GM12878 (cell line): Measurements from ENCODE around the gene SETD6. TPM values are rescaled to one million over a fixed set of nuclear protein-coding genes. Genes with fewer than 3 reads are reported as not detected.

ENCODE experiments used
- ATAC-seq: fragments of 200-7000 bp; cut with Tn5 transposase; 3 replicates; pipeline ENCODE4 v1.9.1; 2020; ENCODE audit warnings: mild to moderate bottlenecking, moderate library complexity
- BruUV-seq: library from RNA; stranded (reverse); fragments of 400-500 nt; replicated peaks from 2 replicates; lab custom pipeline; 2021; lab: Mats Ljungman, UMichigan
- CTCF ChIA-PET: fragments of 300-600 bp; sonication (Branson Sonifier 250); formaldehyde crosslinking; extraction: SDS; loops from one replicate; lab custom pipeline; 2021; ENCODE audit warnings: inconsistent platforms; lab: Yijun Ruan, JAX
- POLR2A ChIA-PET: fragments of 350-600 bp; formaldehyde crosslinking; extraction: SDS; loops from one replicate; lab custom pipeline; 2021; ENCODE audit warnings: inconsistent platforms; lab: Charles Lee
- RAD21 ChIA-PET: fragments of 300-600 bp; sonication (Branson Sonifier 250); formaldehyde crosslinking; loops from one replicate; lab custom pipeline; 2023; ENCODE audit warnings: antibody characterized with exemption; ENCODE audit not compliant: unreplicated experiment; lab: Charles Lee
- SMC1A ChIA-PET: fragments of 300-600 bp; sonication (Branson Sonifier 250); formaldehyde crosslinking; loops from one replicate; lab custom pipeline; 2023; ENCODE audit not compliant: unreplicated experiment, uncharacterized antibody; lab: Charles Lee
- DNase-seq: peaks from one replicate; pipeline ENCODE4 v3.0.0-alpha.2; 2011; ENCODE audit warnings: low read depth, low spot score
- FAIRE-seq: peaks from 3 replicates; lab custom pipeline; 2011; peaks lifted over from hg19 to GRCh38; lab: Jason Lieb, UNC
- H2AFZ ChIP-seq: 2 replicates; pipeline ENCODE4 v1.6.0; 2011; ENCODE audit warnings: low read depth, low read length, control low read depth; ENCODE audit not compliant: control insufficient read depth
- H3K27ac ChIP-seq: 2 replicates; pipeline ENCODE4 v1.5.1; 2011; ENCODE audit warnings: control low read depth; ENCODE audit not compliant: control insufficient read depth, insufficient read depth
- H3K27me3 ChIP-seq, 2 experiments: replicated peaks in 1 of 2; 2 replicates each; pipeline versions ENCODE4 v1.6.0 to v1.6.1; 2011; ENCODE audit warnings: low read length in 1 of 2; ENCODE audit not compliant: control insufficient read depth in 2 of 2, insufficient read depth in 2 of 2
- H3K36me3 ChIP-seq, 2 experiments: 2 replicates each; pipeline ENCODE4 v1.5.1; 2011; ENCODE audit warnings: low read length in 1 of 2; ENCODE audit not compliant: control insufficient read depth in 2 of 2, insufficient read depth in 2 of 2
- H3K4me1 ChIP-seq: 2 replicates; pipeline ENCODE4 v1.6.1; 2011; ENCODE audit warnings: mild to moderate bottlenecking, low read length, moderate library complexity, mixed read lengths; ENCODE audit not compliant: control insufficient read depth, insufficient read depth
- H3K4me2 ChIP-seq: 2 replicates; pipeline ENCODE4 v1.6.0; 2011; ENCODE audit warnings: control low read depth; ENCODE audit not compliant: control insufficient read depth, insufficient read depth
- H3K4me3 ChIP-seq: fragments of 200-600 bp; sonication (generic); 2 replicates; pipeline ENCODE4 v1.5.1; 2016
- H3K79me2 ChIP-seq: 2 replicates; pipeline ENCODE4 v1.6.0; 2011; ENCODE audit warnings: low read length; ENCODE audit not compliant: control insufficient read depth, insufficient read depth
- H3K9ac ChIP-seq: 2 replicates; pipeline ENCODE4 v1.8.0; 2011; ENCODE audit warnings: low read length, control low read depth, mixed read lengths; ENCODE audit not compliant: control insufficient read depth, insufficient read depth
- H3K9me3 ChIP-seq: replicated peaks from 3 replicates; pipeline ENCODE4 v1.5.1; 2011; ENCODE audit warnings: mild to moderate bottlenecking, low read length; ENCODE audit not compliant: control insufficient read depth, insufficient read depth
- H4K20me1 ChIP-seq: 2 replicates; pipeline ENCODE4 v1.6.0; 2011; ENCODE audit not compliant: control insufficient read depth, insufficient read depth
- ATF7 ChIP-seq: fragments of 450-650 bp; IDR thresholded peaks from 2 replicates; pipeline ENCODE4 v1.6.1; 2016; ENCODE audit warnings: low read depth, mild to moderate bottlenecking
- BMI1 ChIP-seq: fragments of 450-650 bp; IDR thresholded peaks from 2 replicates; pipeline ENCODE4 v1.6.1; 2016; ENCODE audit warnings: mild to moderate bottlenecking, moderate library complexity, borderline replicate concordance
- CEBPZ ChIP-seq: fragments of 150-350 bp; IDR thresholded peaks from 2 replicates; pipeline ENCODE4 v1.6.1; 2016; ENCODE audit warnings: low read depth, low read length
- CHD2 ChIP-seq: IDR thresholded peaks from 2 replicates; pipeline ENCODE4 v1.6.1; 2011; ENCODE audit warnings: low read depth, low read length, improper control_type of control experiment, borderline replicate concordance
- E2F4 ChIP-seq: IDR thresholded peaks from 2 replicates; pipeline ENCODE4 v1.6.1; 2012; ENCODE audit warnings: low read depth, low read length, improper control_type of control experiment
- HDAC2 ChIP-seq: fragments of 200-600 bp; sonication (generic); IDR thresholded peaks from 2 replicates; pipeline ENCODE4 v1.6.1; 2017
- MEF2B ChIP-seq: fragments of 450-650 bp; IDR thresholded peaks from 2 replicates; pipeline ENCODE4 v1.6.1; 2018; ENCODE audit warnings: mild to moderate bottlenecking, moderate library complexity; ENCODE audit not compliant: partially characterized antibody, poor library complexity, severe bottlenecking
- MTA3 ChIP-seq: IDR thresholded peaks from 2 replicates; pipeline ENCODE4 v1.6.1; 2012; ENCODE audit warnings: low read length, inconsistent platforms, borderline replicate concordance
- NR2C1 ChIP-seq: fragments of 450-650 bp; IDR thresholded peaks from 2 replicates; pipeline ENCODE4 v1.6.1; 2017; ENCODE audit warnings: antibody characterized with exemption, mild to moderate bottlenecking, moderate library complexity
- POLR2AphosphoS2 ChIP-seq: IDR thresholded peaks from 2 replicates; pipeline ENCODE4 v1.6.1; 2011; ENCODE audit warnings: low read depth, mild to moderate bottlenecking, low read length, improper control_type of control experiment, moderate library complexity
- POU2F2 ChIP-seq: IDR thresholded peaks from 3 replicates; pipeline ENCODE4 v1.6.1; 2011; ENCODE audit warnings: low read depth, mild to moderate bottlenecking, low read length, borderline replicate concordance
- RFX5 ChIP-seq: IDR thresholded peaks from 2 replicates; pipeline ENCODE4 v1.6.1; 2011; ENCODE audit warnings: low read depth, low read length, improper control_type of control experiment
- whole genome bisulfite sequencing: methylation state at CpG from one replicate; pipeline ENCODE4 v1.1.6; 2016; ENCODE audit warnings: low lambda C conversion rate; ENCODE audit not compliant: insufficient replicate concordance, insufficient coverage; ENCODE audit errors: missing lambda C conversion rate; 5-methylcytosine and 5-hydroxymethylcytosine counted together
- in situ Hi-C: fragments of 300-500 bp; cut with MboI; formaldehyde crosslinking; loops from 9 replicates; pipeline ENCODE4 v1.14.3; 2018; ENCODE audit warnings: mixed read lengths
- intact Hi-C: fragments of 100-400 bp; cut with micrococcal nuclease; formaldehyde crosslinking; loops from one replicate; pipeline ENCODE4 v1.14.2; 2022; ENCODE audit not compliant: unreplicated experiment
- polyA plus RNA-seq, 11 experiments: library from polyadenylated mRNA; depleted of rRNA in 4 of 11; unstranded in 6 of 11; stranded (reverse) in 5 of 11; fragments of >200 nt; fragmentation: Nextera tagmentation in 4 of 11; fragmentation: Illumina TruSeq in 1 of 11; extraction: Ambion mirVana in 4 of 11; extraction: Trizol in 1 of 11; gene quantifications; 1 replicate in 1 of 11; 2 replicates in 10 of 11; pipeline versions ENCODE4 v1.2.1 to v1.2.3, GENCODE V29; 2011 to 2016; ENCODE audit warnings: inconsistent platforms in 2 of 11, missing spikeins in 2 of 11, low read depth in 1 of 11
- total RNA-seq, 4 experiments: library from RNA; depleted of rRNA in 3 of 4; stranded (reverse); fragments of >200 nt in 3 of 4; fragmentation: Illumina TruSeq in 1 of 4; extraction: Trizol in 1 of 4; gene quantifications; 2 replicates each; pipeline versions ENCODE4 v1.2.1 to v1.2.3, GENCODE V29; 2013 to 2021
- TF ChIP-seq, protein P1 (sequence below): fragments of 150-350 bp; IDR thresholded peaks from 2 replicates; pipeline ENCODE4 v1.6.1; 2014; ENCODE audit warnings: mild to moderate bottlenecking, low read depth, low read length
- TF ChIP-seq, protein P2 (sequence below): IDR thresholded peaks from 2 replicates; pipeline ENCODE4 v1.6.1; 2012; ENCODE audit warnings: improper control_type of control experiment, low read depth, low read length; ENCODE audit not compliant: insufficient replicate concordance

Gene SETD6
- total and polyA plus RNA-seq, 10 of the 15 experiments (the other 5 are each of a cell fraction or from before 2014, with no cell fraction given), result 8.2 to 23.8 (median 16.2) TPM

- ChIA-PET RAD21 (no interaction called here), CTCF (no interaction called here), SMC1A (interaction anchor here (0.6 to 1.2 kb wide), 2 partner anchors 105 to 253 kb away, joined by 3 read pairs; no protein-coding TSS in a partner anchor), POLR2A (no interaction called here)
- intact Hi-C loops (no loop called here), in situ Hi-C loops (no loop called here)
- H3K4me3 ChIP-seq, result no peak overlapping the region
- no peaks in the 10 kb centered on the region for H3K9me3 ChIP-seq
- H3K79me2 ChIP-seq, result no peaks in the 10 kb centered on the region
- H2AFZ ChIP-seq, result no peak overlapping the region
- H3K9ac ChIP-seq, result no peak overlapping the region
- H3K4me1 ChIP-seq, result no peaks in the 10 kb centered on the region
- WGBS, result 25% methylated on average over 9 of the region's 9 CpGs
- no peak overlapping the region for H3K4me2 ChIP-seq
- no peak for ATAC-seq
- DNase-seq, result no peak
- no peak overlapping the region for H3K27ac ChIP-seq
- H3K27me3 ChIP-seq, result peaks cover 0 to 4% of the 10 kb centered on the region in 2 experiments; a peak in 2 of 4 replicates
- no peaks in the 10 kb centered on the region for H3K36me3 ChIP-seq
- H4K20me1 ChIP-seq, result no peaks in the 10 kb centered on the region
- no peak for FAIRE-seq
- no TSS peak for BruUV-seq
- no peak for TF ChIP-seq POLR2AphosphoS2
- no peak for TF ChIP-seq CHD2
- TF ChIP-seq, protein P1, sequence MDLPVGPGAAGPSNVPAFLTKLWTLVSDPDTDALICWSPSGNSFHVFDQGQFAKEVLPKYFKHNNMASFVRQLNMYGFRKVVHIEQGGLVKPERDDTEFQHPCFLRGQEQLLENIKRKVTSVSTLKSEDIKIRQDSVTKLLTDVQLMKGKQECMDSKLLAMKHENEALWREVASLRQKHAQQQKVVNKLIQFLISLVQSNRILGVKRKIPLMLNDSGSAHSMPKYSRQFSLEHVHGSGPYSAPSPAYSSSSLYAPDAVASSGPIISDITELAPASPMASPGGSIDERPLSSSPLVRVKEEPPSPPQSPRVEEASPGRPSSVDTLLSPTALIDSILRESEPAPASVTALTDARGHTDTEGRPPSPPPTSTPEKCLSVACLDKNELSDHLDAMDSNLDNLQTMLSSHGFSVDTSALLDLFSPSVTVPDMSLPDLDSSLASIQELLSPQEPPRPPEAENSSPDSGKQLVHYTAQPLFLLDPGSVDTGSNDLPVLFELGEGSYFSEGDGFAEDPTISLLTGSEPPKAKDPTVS, result no peak
- no peak for TF ChIP-seq E2F4
- no peak for TF ChIP-seq HDAC2
- TF ChIP-seq NR2C1, result no peak
- TF ChIP-seq POU2F2, result no peak
- TF ChIP-seq MEF2B, result no peak
- TF ChIP-seq, protein P2, sequence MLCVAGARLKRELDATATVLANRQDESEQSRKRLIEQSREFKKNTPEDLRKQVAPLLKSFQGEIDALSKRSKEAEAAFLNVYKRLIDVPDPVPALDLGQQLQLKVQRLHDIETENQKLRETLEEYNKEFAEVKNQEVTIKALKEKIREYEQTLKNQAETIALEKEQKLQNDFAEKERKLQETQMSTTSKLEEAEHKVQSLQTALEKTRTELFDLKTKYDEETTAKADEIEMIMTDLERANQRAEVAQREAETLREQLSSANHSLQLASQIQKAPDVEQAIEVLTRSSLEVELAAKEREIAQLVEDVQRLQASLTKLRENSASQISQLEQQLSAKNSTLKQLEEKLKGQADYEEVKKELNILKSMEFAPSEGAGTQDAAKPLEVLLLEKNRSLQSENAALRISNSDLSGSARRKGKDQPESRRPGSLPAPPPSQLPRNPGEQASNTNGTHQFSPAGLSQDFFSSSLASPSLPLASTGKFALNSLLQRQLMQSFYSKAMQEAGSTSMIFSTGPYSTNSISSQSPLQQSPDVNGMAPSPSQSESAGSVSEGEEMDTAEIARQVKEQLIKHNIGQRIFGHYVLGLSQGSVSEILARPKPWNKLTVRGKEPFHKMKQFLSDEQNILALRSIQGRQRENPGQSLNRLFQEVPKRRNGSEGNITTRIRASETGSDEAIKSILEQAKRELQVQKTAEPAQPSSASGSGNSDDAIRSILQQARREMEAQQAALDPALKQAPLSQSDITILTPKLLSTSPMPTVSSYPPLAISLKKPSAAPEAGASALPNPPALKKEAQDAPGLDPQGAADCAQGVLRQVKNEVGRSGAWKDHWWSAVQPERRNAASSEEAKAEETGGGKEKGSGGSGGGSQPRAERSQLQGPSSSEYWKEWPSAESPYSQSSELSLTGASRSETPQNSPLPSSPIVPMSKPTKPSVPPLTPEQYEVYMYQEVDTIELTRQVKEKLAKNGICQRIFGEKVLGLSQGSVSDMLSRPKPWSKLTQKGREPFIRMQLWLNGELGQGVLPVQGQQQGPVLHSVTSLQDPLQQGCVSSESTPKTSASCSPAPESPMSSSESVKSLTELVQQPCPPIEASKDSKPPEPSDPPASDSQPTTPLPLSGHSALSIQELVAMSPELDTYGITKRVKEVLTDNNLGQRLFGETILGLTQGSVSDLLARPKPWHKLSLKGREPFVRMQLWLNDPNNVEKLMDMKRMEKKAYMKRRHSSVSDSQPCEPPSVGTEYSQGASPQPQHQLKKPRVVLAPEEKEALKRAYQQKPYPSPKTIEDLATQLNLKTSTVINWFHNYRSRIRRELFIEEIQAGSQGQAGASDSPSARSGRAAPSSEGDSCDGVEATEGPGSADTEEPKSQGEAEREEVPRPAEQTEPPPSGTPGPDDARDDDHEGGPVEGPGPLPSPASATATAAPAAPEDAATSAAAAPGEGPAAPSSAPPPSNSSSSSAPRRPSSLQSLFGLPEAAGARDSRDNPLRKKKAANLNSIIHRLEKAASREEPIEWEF, result no peak
- no peak for TF ChIP-seq BMI1
- no peak for TF ChIP-seq CEBPZ
- no peak for TF ChIP-seq ATF7
- TF ChIP-seq MTA3, result no peak
- no peak for TF ChIP-seq RFX5
Observed at GRCh38 chr16:58472266-58472665, 43.1 kb upstream of the SETD6 start.
